H1 (cell line): Measurements from ENCODE around the gene CADPS. TPM values are rescaled to one million over a fixed set of nuclear protein-coding genes. Genes with fewer than 3 reads are reported as not detected.

Experiments
- CTCF ChIA-PET: fragments of 300-600 bp; sonication (Branson Sonifier 250); formaldehyde crosslinking; loops from one replicate; lab custom pipeline; 2021; ENCODE audit not compliant: partially characterized antibody; lab: Charles Lee
- POLR2A ChIA-PET: fragments of 300-600 bp; sonication (Branson Sonifier 250); formaldehyde crosslinking; loops from one replicate; lab custom pipeline; 2021; ENCODE audit warnings: inconsistent platforms; ENCODE audit not compliant: partially characterized antibody; lab: Charles Lee
- DNase-seq, 2 experiments: peaks; one replicate each; pipeline versions ENCODE4 v3.0.0 to v3.0.0-alpha.2; 2010 to 2022; ENCODE audit warnings: low spot score in 2 of 2, low read depth in 1 of 2, mixed read lengths in 1 of 2
- FAIRE-seq: peaks from 2 replicates; lab custom pipeline; 2011; peaks lifted over from hg19 to GRCh38; lab: Jason Lieb, UNC
- H2AFZ ChIP-seq: 2 replicates; pipeline ENCODE4 v1.8.1; 2012; ENCODE audit warnings: low read length, inconsistent platforms
- H2AK5ac ChIP-seq: 2 replicates; pipeline ENCODE4 v1.6.1; 2013; ENCODE audit warnings: low read depth, low read length
- H2BK120ac ChIP-seq: replicated peaks from 2 replicates; pipeline ENCODE3; 2013; ENCODE audit warnings: low read depth, low read length, inconsistent platforms
- H2BK12ac ChIP-seq: 2 replicates; pipeline ENCODE4 v1.6.1; 2013; ENCODE audit warnings: low read depth, low read length
- H2BK15ac ChIP-seq: 2 replicates; pipeline ENCODE4 v1.6.1; 2013; ENCODE audit warnings: low read length
- H2BK20ac ChIP-seq: 2 replicates; pipeline ENCODE4 v1.6.1; 2013; ENCODE audit warnings: low read length
- H2BK5ac ChIP-seq: 2 replicates; pipeline ENCODE4 v1.6.1; 2013; ENCODE audit warnings: low read depth, low read length
- H3K14ac ChIP-seq: 2 replicates; pipeline ENCODE4 v1.6.1; 2013; ENCODE audit warnings: inconsistent platforms; ENCODE audit not compliant: insufficient read length
- H3K18ac ChIP-seq: 2 replicates; pipeline ENCODE4 v1.6.1; 2013; ENCODE audit warnings: low read length; ENCODE audit errors: extremely low read depth
- H3K23ac ChIP-seq: 2 replicates; pipeline ENCODE4 v1.6.1; 2013; ENCODE audit warnings: inconsistent platforms; ENCODE audit not compliant: insufficient read length
- H3K23me2 ChIP-seq: 2 replicates; pipeline ENCODE4 v1.6.1; 2013; ENCODE audit warnings: low read depth, low read length
- H3K27ac ChIP-seq: 2 replicates; pipeline ENCODE4 v1.6.1; 2011; ENCODE audit warnings: low read depth, low read length, inconsistent platforms
- H3K27me3 ChIP-seq, 4 experiments: replicated peaks in 1 of 4; 1 replicate in 1 of 4; 2 replicates in 3 of 4; pipeline versions ENCODE4 v1.6.1 to v1.8.1; 2011 to 2013; ENCODE audit warnings: low read length in 3 of 4, mild to moderate bottlenecking in 3 of 4, inconsistent platforms in 2 of 4, mixed read lengths in 2 of 4, moderate library complexity in 1 of 4; ENCODE audit not compliant: control insufficient read depth in 3 of 4, insufficient read depth in 3 of 4; ENCODE audit errors: extremely low read depth in 1 of 4
- H3K36me3 ChIP-seq, 4 experiments: 2 replicates each; pipeline versions ENCODE4 v1.6.1 to v1.8.1; 2011 to 2013; ENCODE audit warnings: mild to moderate bottlenecking in 4 of 4, low read length in 3 of 4, moderate library complexity in 2 of 4, control low read depth in 1 of 4, inconsistent platforms in 1 of 4; ENCODE audit not compliant: insufficient read depth in 4 of 4, control insufficient read depth in 2 of 4
- H3K4ac ChIP-seq: replicated peaks from 2 replicates; pipeline ENCODE3; 2013; ENCODE audit warnings: low read length, low read depth, mixed read lengths, inconsistent platforms; ENCODE audit not compliant: insufficient read length
- H3K4me1 ChIP-seq, 4 experiments: replicated peaks in 1 of 4; 1 replicate in 1 of 4; 2 replicates in 3 of 4; pipeline versions ENCODE4 v1.6.1 to v1.8.1; 2011 to 2013; ENCODE audit warnings: low read length in 3 of 4, inconsistent platforms in 2 of 4, mixed read lengths in 1 of 4; ENCODE audit not compliant: insufficient read depth in 4 of 4, control insufficient read depth in 3 of 4
- H3K4me2 ChIP-seq, 2 experiments: 2 replicates each; pipeline versions ENCODE4 v1.6.1 to v1.8.1; 2011 to 2013; ENCODE audit warnings: low read depth in 2 of 2, low read length in 2 of 2, control low read depth in 1 of 2, inconsistent platforms in 1 of 2, mild to moderate bottlenecking in 1 of 2; ENCODE audit not compliant: insufficient read depth in 1 of 2
- H3K4me3 ChIP-seq, 4 experiments: fragments of 200-600, 300-600 bp in 1 of 4; sonication (generic), shearing (Covaris generic), sonication (Bioruptor Twin) in 1 of 4; 2 replicates each; pipeline versions ENCODE4 v1.5.1 to v1.8.1; 2011 to 2016; ENCODE audit warnings: low read length in 4 of 4, low read depth in 3 of 4, control low read depth in 2 of 4, inconsistent platforms in 2 of 4, mild to moderate bottlenecking in 2 of 4, mixed read lengths in 1 of 4, moderate library complexity in 1 of 4; ENCODE audit not compliant: insufficient read depth in 2 of 4; ENCODE audit errors: extremely low read depth in 1 of 4
- H3K56ac ChIP-seq: replicated peaks from 2 replicates; pipeline ENCODE3; 2013; ENCODE audit warnings: low read depth, mild to moderate bottlenecking, mixed read lengths, low read length, inconsistent platforms; ENCODE audit not compliant: insufficient read length
- H3K79me1 ChIP-seq: 2 replicates; pipeline ENCODE4 v1.6.1; 2013; ENCODE audit warnings: low read depth, low read length, control low read depth
- H3K79me2 ChIP-seq, 2 experiments: 2 replicates each; pipeline versions ENCODE4 v1.6.1 to v1.8.1; 2012 to 2013; ENCODE audit warnings: low read length in 2 of 2, mild to moderate bottlenecking in 2 of 2, inconsistent platforms in 1 of 2; ENCODE audit not compliant: insufficient read depth in 2 of 2, control insufficient read depth in 1 of 2
- H3K9ac ChIP-seq, 4 experiments: replicated peaks in 1 of 4; 1 replicate in 1 of 4; 2 replicates in 3 of 4; pipeline versions ENCODE4 v1.6.1 to v1.8.1; 2011 to 2013; ENCODE audit warnings: low read depth in 3 of 4, low read length in 3 of 4, control low read depth in 2 of 4, mild to moderate bottlenecking in 2 of 4, moderate library complexity in 2 of 4, inconsistent platforms in 1 of 4; ENCODE audit errors: extremely low read depth in 1 of 4
- H3K9me3 ChIP-seq, 2 experiments: 2 replicates each; pipeline versions ENCODE4 v1.6.1 to v1.8.1; 2012 to 2013; ENCODE audit warnings: mild to moderate bottlenecking in 2 of 2, moderate library complexity in 2 of 2, control low read depth in 1 of 2, inconsistent platforms in 1 of 2, low read depth in 1 of 2, low read length in 1 of 2, mixed read lengths in 1 of 2; ENCODE audit not compliant: insufficient read depth in 2 of 2
- H4K20me1 ChIP-seq, 2 experiments: replicated peaks in 1 of 2; 2 replicates each; pipeline versions ENCODE3 to v1.8.1; 2011 to 2013; ENCODE audit warnings: inconsistent platforms in 2 of 2, low read length in 2 of 2, mild to moderate bottlenecking in 1 of 2; ENCODE audit not compliant: insufficient read depth in 2 of 2, control insufficient read depth in 1 of 2
- H4K5ac ChIP-seq: 2 replicates; pipeline ENCODE4 v1.6.1; 2013; ENCODE audit warnings: low read length, low read depth, mixed read lengths, inconsistent platforms; ENCODE audit not compliant: insufficient read length
- H4K8ac ChIP-seq: 2 replicates; pipeline ENCODE4 v1.8.0; 2013; ENCODE audit warnings: mild to moderate bottlenecking, moderate library complexity, low read length, inconsistent platforms; ENCODE audit not compliant: insufficient read depth; ENCODE audit errors: extremely low read depth
- H4K91ac ChIP-seq: replicated peaks from 2 replicates; pipeline ENCODE3; 2013; ENCODE audit warnings: low read length, mixed read lengths, inconsistent platforms; ENCODE audit not compliant: insufficient read length
- ATF2 ChIP-seq: IDR thresholded peaks from 2 replicates; pipeline ENCODE4 v1.6.1; 2012; ENCODE audit warnings: low read length, inconsistent platforms
- CREB1 ChIP-seq: IDR thresholded peaks from 2 replicates; pipeline ENCODE4 v1.6.1; 2012; ENCODE audit warnings: inconsistent platforms
- CTBP2 ChIP-seq: IDR thresholded peaks from 2 replicates; pipeline ENCODE4 v1.7.0; 2011; ENCODE audit warnings: borderline replicate concordance, mild to moderate bottlenecking, moderate library complexity, mixed read lengths, low read length; ENCODE audit not compliant: insufficient read depth, insufficient read length
- HDAC2 ChIP-seq, 2 experiments: fragments of 300-600 bp in 1 of 2; sonication (generic) in 1 of 2; IDR thresholded peaks; 2 replicates each; pipeline ENCODE4 v1.6.1; 2011 to 2012; ENCODE audit warnings: low read depth in 2 of 2, low read length in 2 of 2, mild to moderate bottlenecking in 2 of 2, moderate library complexity in 2 of 2, borderline replicate concordance in 1 of 2, inconsistent platforms in 1 of 2
- JUN ChIP-seq: IDR thresholded peaks from 2 replicates; pipeline ENCODE4 v1.6.1; 2011; ENCODE audit warnings: low read depth, mild to moderate bottlenecking, improper control_type of control experiment, low read length
- MAX ChIP-seq: IDR thresholded peaks from 2 replicates; pipeline ENCODE4 v1.6.1; 2012; ENCODE audit warnings: inconsistent platforms
- NANOG ChIP-seq: IDR thresholded peaks from 2 replicates; pipeline ENCODE4 v1.6.1; 2011; ENCODE audit warnings: low read length, low read depth, mild to moderate bottlenecking, inconsistent platforms; ENCODE audit not compliant: insufficient read depth, poor library complexity, severe bottlenecking
- POU5F1 ChIP-seq: IDR thresholded peaks from 2 replicates; pipeline ENCODE4 v1.6.1; 2011; ENCODE audit warnings: low read depth, mild to moderate bottlenecking, low read length, moderate library complexity
- RAD21 ChIP-seq, 2 experiments: IDR thresholded peaks in 1 of 2; conservative IDR thresholded peaks in 1 of 2; 2 replicates each; pipeline ENCODE4 v1.6.1; 2011; ENCODE audit warnings: low read depth in 2 of 2, low read length in 2 of 2, improper control_type of control experiment in 1 of 2, inconsistent platforms in 1 of 2, mild to moderate bottlenecking in 1 of 2, moderate library complexity in 1 of 2
- RBBP5 ChIP-seq: IDR thresholded peaks from 2 replicates; pipeline ENCODE4 v1.7.1; 2012; ENCODE audit warnings: low read depth, mild to moderate bottlenecking, inconsistent platforms, low read length, moderate library complexity, borderline replicate concordance
- SP2 ChIP-seq: IDR thresholded peaks from 2 replicates; pipeline ENCODE4 v1.6.1; 2012; ENCODE audit warnings: mild to moderate bottlenecking, low read length, inconsistent platforms
- WGBS, 2 experiments: shearing (Covaris generic) in 1 of 2; methylation state at CpG; one replicate each; pipeline versions ENCODE4 v1.1.6 to v1.1.7; 2013 to 2015; ENCODE audit warnings: low lambda C conversion rate in 2 of 2, mixed read lengths in 2 of 2, inconsistent platforms in 1 of 2, low coverage in 1 of 2, missing lambda C conversion rate in 1 of 2; ENCODE audit not compliant: insufficient replicate concordance in 2 of 2, insufficient coverage in 1 of 2, insufficient read length in 1 of 2; ENCODE audit errors: extremely low coverage in 1 of 2, missing lambda C conversion rate in 1 of 2; 5-methylcytosine and 5-hydroxymethylcytosine counted together
- polyA plus RNA-seq, 7 experiments: library from polyadenylated mRNA; depleted of rRNA in 3 of 7; stranded (reverse) in 5 of 7; unstranded in 2 of 7; fragments of >200 nt in 5 of 7; fragments of 200-250 nt in 2 of 7; gene quantifications; 1 replicate in 5 of 7; 2 replicates in 1 of 7; 4 replicates in 1 of 7; pipeline versions ENCODE4 v1.2.1 to v1.2.3, GENCODE V29; 2011 to 2013; ENCODE audit warnings: missing spikeins in 2 of 7, mixed read lengths in 2 of 7
- total RNA-seq: library from RNA; stranded (reverse); fragmentation: NEBNext Ultra II Directional; extraction: Animal tissue kit (Norgen Biotek cat#: 25700); gene quantifications from 2 replicates; pipeline ENCODE4 v1.2.1, GENCODE V29; 2021

Gene CADPS
- total and polyA plus RNA-seq, 2 of the 8 experiments (the other 6 are each of a cell fraction or from before 2014, with no cell fraction given) = 7.1 to 10.2 TPM

DNA sequence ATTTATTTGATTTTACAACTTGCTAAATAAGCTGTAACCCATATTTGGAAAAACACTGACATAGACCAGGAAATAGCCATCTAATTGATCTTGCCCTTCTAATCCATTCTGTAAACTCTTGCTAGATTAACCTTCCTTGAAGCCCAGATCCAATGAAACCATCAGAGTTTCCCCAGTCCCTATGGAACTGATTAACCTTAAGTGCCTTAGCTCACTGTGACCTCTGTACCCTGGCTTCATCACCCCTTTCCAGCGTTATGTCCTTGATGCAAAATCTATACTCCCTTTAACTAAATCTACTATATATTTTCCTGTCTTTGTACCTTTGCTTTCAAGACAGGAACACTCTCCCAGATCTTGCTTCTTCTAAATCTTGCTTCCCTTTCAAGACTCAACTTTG is 42.9 kb upstream of the CADPS start:
- Histone ChIP-seq H4K8ac (no peak overlapping the region), H3K79me1 (no peaks in the 10 kb centered on the region), H3K4ac (no peak overlapping the region), H3K23ac (no peak overlapping the region), H3K4me3 (no peak overlapping the region), H3K23me2 (no peaks in the 10 kb centered on the region), H2BK5ac (no peak overlapping the region), H3K18ac (no peak overlapping the region), H3K9me3 (no peaks in the 10 kb centered on the region), H2BK120ac (no peak overlapping the region), H3K27ac (no peak overlapping the region), H3K36me3 (no peaks in the 10 kb centered on the region; a peak in 1 of 8 replicates), H2BK12ac (no peak overlapping the region), H2BK15ac (no peak overlapping the region), H4K5ac (no peak overlapping the region), H3K4me2 (no peak overlapping the region), H3K79me2 (no peaks in the 10 kb centered on the region), H3K9ac (no peak overlapping the region), H4K91ac (no peak overlapping the region), H3K27me3 (peaks cover 0 to 1% (median 0%) of the 10 kb centered on the region in 4 experiments; a peak in 1 of 7 replicates), H2AFZ (no peak overlapping the region), H3K56ac (no peak overlapping the region), H3K14ac (no peak overlapping the region), H2AK5ac (no peak overlapping the region), H4K20me1 (no peaks in the 10 kb centered on the region), H3K4me1 (peaks cover 0 to 6% (median 4%) of the 10 kb centered on the region in 4 experiments; a peak in 6 of 7 replicates), H2BK20ac (no peak overlapping the region)
- 83% methylated on average over 1 of the region's 1 CpG; no CpG with 5 or more reads in 1 of the 2 experiments for WGBS, 2 experiments
- CTCF ChIA-PET = interaction anchor here (0.7 to 0.9 kb wide), 3 partner anchors 46 to 252 kb away, joined by 3 read pairs; no protein-coding TSS in a partner anchor
- FAIRE-seq (no peak), DNase-seq (no peak)
- POLR2A ChIA-PET = no interaction called here
- no peak for TF ChIP-seq CREB1
- no peak for TF ChIP-seq ATF2
- no peak for TF ChIP-seq RBBP5
- no peak for TF ChIP-seq POU5F1
- TF ChIP-seq JUN = no peak
- TF ChIP-seq MAX = no peak
- TF ChIP-seq CTBP2 = no peak
- TF ChIP-seq NANOG = no peak
- TF ChIP-seq HDAC2 (IDR thresholded peaks at IDR 0.05; ENCODE audit: borderline replicate concordance in 1 of 2, low read depth in 2 of 2, low read length in 2 of 2) = no peak
- no peak for TF ChIP-seq RAD21 (IDR thresholded peaks at IDR 0.05 in 1 of 2, conservative IDR thresholded peaks at IDR 0.05 in 1 of 2; ENCODE audit: low read depth in 2 of 2, low read length in 2 of 2)
- no peak for TF ChIP-seq SP2
